Measurements from ENCODE around the gene C11orf65.
"Not testable (repeated sequence)": the region's sequence is repeated elsewhere in the genome, so short reads cannot be mapped to it uniquely, and the experiment has no call there.

The C11orf65 gene

GRCh38 chr11:108431370-108431769 is 36.0 kb downstream of the C11orf65 start:
- no peak overlapping the region for H3K4me3 ChIP-seq
- no peak overlapping the region for H3K9ac ChIP-seq
- no peak overlapping the region for H3K27ac ChIP-seq
- no peaks in the 10 kb centered on the region for H4K20me1 ChIP-seq
- H3K4me2 ChIP-seq = no peak overlapping the region
- no peaks in the 10 kb centered on the region for H3K27me3 ChIP-seq
- no peaks in the 10 kb centered on the region for H3K36me3 ChIP-seq
- H3K9me3 ChIP-seq = no peaks in the 10 kb centered on the region
- no peaks in the 10 kb centered on the region for H3K4me1 ChIP-seq
- no peak for TF ChIP-seq Cebpa-rat (IDR thresholded peaks at IDR 0.05)

GRCh38 chr11:108417551-108417950 is 49.8 kb downstream of the C11orf65 start:
- not testable (repeated sequence) for H4K20me1 ChIP-seq, H3K36me3 ChIP-seq, H3K4me3 ChIP-seq, H3K4me2 ChIP-seq, H3K27me3 ChIP-seq, H3K27ac ChIP-seq, H3K9ac ChIP-seq, H3K4me1 ChIP-seq
- H3K9me3 ChIP-seq = peaks cover 11% of the 10 kb centered on the region; the same call in 1 of the 2 replicates

- no peaks in the 10 kb centered on the region for H4K20me1 ChIP-seq
- no peaks in the 10 kb centered on the region for H3K4me1 ChIP-seq
- TF ChIP-seq Cebpa-rat (IDR thresholded peaks at IDR 0.05) = no peak
Measured at GRCh38 chr11:108414958-108415357, 52.4 kb downstream of the C11orf65 start.

GRCh38 chr11:108405706-108406105 is 61.6 kb downstream of the C11orf65 start:
- Histone ChIP-seq H3K27me3 (no peaks in the 10 kb centered on the region), H3K36me3 (no peaks in the 10 kb centered on the region), H3K4me1 (no peaks in the 10 kb centered on the region), H3K9me3 (no peaks in the 10 kb centered on the region), H3K9ac (no peak overlapping the region), H3K27ac (no peak overlapping the region), H3K4me2 (no peak overlapping the region), H3K4me3 (no peak overlapping the region), H4K20me1 (no peaks in the 10 kb centered on the region)
- no peak for TF ChIP-seq Cebpa-rat (IDR thresholded peaks at IDR 0.05)

More at GRCh38 chr11:108414958-108415357, 52.4 kb downstream of the C11orf65 start:
- Histone ChIP-seq H3K4me2 (no peak overlapping the region), H3K9me3 (peaks cover 11% of the 10 kb centered on the region; the same call in 1 of the 2 replicates), H3K36me3 (no peaks in the 10 kb centered on the region), H3K27ac (no peak overlapping the region), H3K9ac (no peak overlapping the region), H3K4me3 (no peak overlapping the region), H3K27me3 (no peaks in the 10 kb centered on the region)

GRCh38 chr11:108403052-108403451 is 64.3 kb downstream of the C11orf65 start:
- Histone ChIP-seq H3K9ac (no peak overlapping the region), H3K27ac (no peak overlapping the region), H4K20me1 (no peaks in the 10 kb centered on the region), H3K9me3 (no peaks in the 10 kb centered on the region), H3K36me3 (no peaks in the 10 kb centered on the region), H3K27me3 (no peaks in the 10 kb centered on the region), H3K4me2 (no peak overlapping the region), H3K4me1 (no peaks in the 10 kb centered on the region), H3K4me3 (no peak overlapping the region)
- no peak for TF ChIP-seq Cebpa-rat (IDR thresholded peaks at IDR 0.05)

GRCh38 chr11:108402241-108402640 is 65.1 kb downstream of the C11orf65 start:
- TF ChIP-seq Cebpa-rat (IDR thresholded peaks at IDR 0.05) = no peak
- Histone ChIP-seq H3K27me3 (no peaks in the 10 kb centered on the region), H3K9ac (no peak overlapping the region), H3K4me2 (no peak overlapping the region), H3K4me1 (no peaks in the 10 kb centered on the region), H3K9me3 (no peaks in the 10 kb centered on the region), H3K4me3 (no peak overlapping the region), H3K36me3 (no peaks in the 10 kb centered on the region), H4K20me1 (no peaks in the 10 kb centered on the region), H3K27ac (no peak overlapping the region)

DNA sequence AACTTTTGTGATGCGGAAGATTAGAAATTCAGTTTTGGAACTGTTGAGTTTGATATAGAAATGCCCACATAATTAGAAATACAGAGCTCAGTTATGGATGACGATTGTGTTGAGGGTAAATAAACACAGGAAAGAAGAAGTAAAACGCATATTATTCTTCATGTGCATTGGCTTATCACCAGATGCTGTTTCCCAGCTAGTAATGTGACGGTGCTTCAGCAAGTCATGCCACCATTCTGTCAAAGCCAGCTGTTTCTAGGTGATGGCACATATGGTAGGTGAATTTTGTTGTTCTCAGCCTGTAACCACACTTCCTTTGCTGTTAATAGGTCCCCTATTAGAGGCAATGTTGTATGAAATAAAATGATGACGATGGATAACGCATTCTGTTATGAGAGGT is 68.9 kb downstream of the C11orf65 start:
- H3K27ac ChIP-seq = no peak overlapping the region
- no peak for TF ChIP-seq Cebpa-rat (IDR thresholded peaks at IDR 0.05)
- H3K4me1 ChIP-seq = no peaks in the 10 kb centered on the region
- H3K4me3 ChIP-seq = no peak overlapping the region
- no peak overlapping the region for H3K4me2 ChIP-seq
- H3K27me3 ChIP-seq = no peaks in the 10 kb centered on the region
- H3K9ac ChIP-seq = no peak overlapping the region
- H3K36me3 ChIP-seq = no peaks in the 10 kb centered on the region
- H4K20me1 ChIP-seq = no peaks in the 10 kb centered on the region
- no peaks in the 10 kb centered on the region for H3K9me3 ChIP-seq

DNA sequence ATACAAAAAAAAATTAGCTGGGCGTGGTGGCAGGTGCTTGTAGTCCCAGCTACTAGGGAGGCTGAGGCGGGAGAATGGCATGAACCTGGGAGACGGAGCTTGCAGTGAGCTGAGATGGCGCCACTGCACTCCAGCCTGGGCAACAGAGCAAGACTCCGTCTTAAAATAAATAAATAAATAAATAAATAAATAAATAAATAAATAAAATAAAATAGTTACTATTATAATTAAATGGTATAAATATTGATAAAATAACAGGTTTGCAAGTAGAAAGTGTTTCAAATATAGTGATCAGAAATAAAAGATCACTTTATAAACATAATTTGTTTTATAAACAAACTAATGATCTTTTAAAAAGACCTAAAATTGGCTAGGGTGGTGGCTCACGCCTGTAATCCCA is 70.7 kb downstream of the C11orf65 start:
- not testable (repeated sequence) for H3K36me3 ChIP-seq, H3K4me2 ChIP-seq, H3K27me3 ChIP-seq, H3K9me3 ChIP-seq, H4K20me1 ChIP-seq, H3K4me3 ChIP-seq, H3K27ac ChIP-seq, H3K9ac ChIP-seq
- H3K4me1 ChIP-seq = peaks cover 13% of the 10 kb centered on the region

DNA sequence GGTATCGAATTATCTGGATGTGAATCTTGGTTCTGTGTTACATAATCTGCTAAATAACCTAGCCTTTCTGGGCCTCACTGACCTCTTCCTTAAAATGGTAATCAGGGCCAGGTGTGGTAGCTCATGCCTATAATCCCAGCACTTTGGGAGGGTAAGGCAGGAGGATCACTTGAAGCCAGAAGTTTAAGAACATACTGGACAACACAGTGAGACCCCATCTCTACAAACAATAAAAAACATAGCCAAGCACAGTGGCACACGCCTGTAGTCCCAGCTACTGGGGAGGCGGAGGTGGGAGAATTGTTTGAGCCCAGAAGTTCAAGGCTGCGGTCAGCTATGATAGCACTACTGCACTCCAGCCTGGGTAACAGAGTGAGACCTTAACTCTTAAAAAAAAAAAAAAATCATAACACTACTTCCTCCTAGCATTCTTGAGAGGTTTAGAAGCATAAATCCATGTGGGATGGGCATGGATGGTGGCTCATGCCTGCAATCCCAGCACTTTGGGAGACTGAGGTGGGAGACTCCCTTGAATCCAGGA is 72.5 kb downstream of the C11orf65 start:
- Histone ChIP-seq H3K4me3 (no peak overlapping the region), H3K9ac (no peak overlapping the region), H3K4me1 (peaks cover 13% of the 10 kb centered on the region), H3K27me3 (no peaks in the 10 kb centered on the region), H3K27ac (no peak overlapping the region), H3K4me2 (no peak overlapping the region), H3K36me3 (no peaks in the 10 kb centered on the region), H4K20me1 (no peaks in the 10 kb centered on the region), H3K9me3 (no peaks in the 10 kb centered on the region)
- TF ChIP-seq Cebpa-rat (IDR thresholded peaks at IDR 0.05) = no peak

DNA sequence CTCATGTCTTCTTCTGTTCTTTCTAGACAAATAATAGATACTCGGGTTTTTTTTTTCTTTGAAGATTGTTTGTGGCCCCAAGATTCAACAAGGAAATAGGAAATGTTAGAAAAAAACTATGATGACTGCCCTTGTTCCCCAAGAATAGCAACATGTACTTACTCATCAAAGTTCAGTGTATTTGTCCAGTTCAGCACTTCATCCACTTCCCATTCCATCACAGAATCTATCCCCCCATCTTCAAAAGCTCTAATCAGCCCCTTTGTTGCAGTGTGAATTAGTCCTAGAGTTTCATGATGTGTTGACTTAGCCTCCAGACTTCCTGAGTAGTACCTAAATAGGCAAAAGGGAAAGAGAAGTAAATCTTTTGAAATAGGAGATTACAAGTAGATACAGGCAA is 74.3 kb downstream of the C11orf65 start:
- no peaks in the 10 kb centered on the region for H3K27me3 ChIP-seq
- no peaks in the 10 kb centered on the region for H3K9me3 ChIP-seq
- H3K9ac ChIP-seq = no peak overlapping the region
- TF ChIP-seq Cebpa-rat (IDR thresholded peaks at IDR 0.05) = no peak
- H3K27ac ChIP-seq = no peak overlapping the region
- no peaks in the 10 kb centered on the region for H3K36me3 ChIP-seq
- H3K4me3 ChIP-seq = no peak overlapping the region
- no peak overlapping the region for H3K4me2 ChIP-seq
- peaks cover 13% of the 10 kb centered on the region for H3K4me1 ChIP-seq
- H4K20me1 ChIP-seq = no peaks in the 10 kb centered on the region

- no peaks in the 10 kb centered on the region for H3K9me3 ChIP-seq
- H3K4me1 ChIP-seq = peaks cover 13% of the 10 kb centered on the region
- no peak overlapping the region for H3K27ac ChIP-seq
- no peak overlapping the region for H3K4me3 ChIP-seq
- no peaks in the 10 kb centered on the region for H3K27me3 ChIP-seq
- no peak overlapping the region for H3K9ac ChIP-seq
- TF ChIP-seq Cebpa-rat (IDR thresholded peaks at IDR 0.05) = no peak
- H3K4me2 ChIP-seq = no peak overlapping the region
- H3K36me3 ChIP-seq = no peaks in the 10 kb centered on the region
- H4K20me1 ChIP-seq = no peaks in the 10 kb centered on the region
Measured at GRCh38 chr11:108392353-108392752, 75.0 kb downstream of the C11orf65 start.

Measured in BLaER1 (cell line).